IPS-18a (cell line): ENCODE measurements around the gene MTHFD2L.

Experiments
- H3K27ac ChIP-seq: one replicate; pipeline ENCODE4 v1.5.1; 2013; ENCODE audit warnings: low read length
- H3K27me3 ChIP-seq: one replicate; pipeline ENCODE4 v1.6.1; 2013; ENCODE audit warnings: mild to moderate bottlenecking, low read length; ENCODE audit not compliant: control insufficient read depth, insufficient read depth
- H3K36me3 ChIP-seq: one replicate; pipeline ENCODE4 v1.6.1; 2013; ENCODE audit warnings: low read depth, low read length; ENCODE audit not compliant: control insufficient read depth
- H3K4me1 ChIP-seq: one replicate; pipeline ENCODE4 v1.6.1; 2013; ENCODE audit warnings: low read depth, low read length; ENCODE audit not compliant: control insufficient read depth
- H3K4me3 ChIP-seq: one replicate; pipeline ENCODE4 v1.5.1; 2013; ENCODE audit warnings: low read length
- H3K9ac ChIP-seq: one replicate; pipeline ENCODE4 v1.6.1; 2013; ENCODE audit warnings: mild to moderate bottlenecking, low read length, moderate library complexity
- H3K9me3 ChIP-seq: one replicate; pipeline ENCODE4 v1.6.1; 2013; ENCODE audit warnings: low read depth, low read length; ENCODE audit not compliant: control insufficient read depth

The MTHFD2L gene

GRCh38 chr4:74228691-74229640 is 71.0 kb downstream of the MTHFD2L start:
- no peaks in the 10 kb centered on the region for H3K4me1 ChIP-seq
- H3K36me3 ChIP-seq = no peaks in the 10 kb centered on the region
- no peak overlapping the region for H3K27ac ChIP-seq
- H3K27me3 ChIP-seq = no peaks in the 10 kb centered on the region
- H3K4me3 ChIP-seq = no peak overlapping the region
- H3K9ac ChIP-seq = no peak overlapping the region
- H3K9me3 ChIP-seq = no peaks in the 10 kb centered on the region

DNA sequence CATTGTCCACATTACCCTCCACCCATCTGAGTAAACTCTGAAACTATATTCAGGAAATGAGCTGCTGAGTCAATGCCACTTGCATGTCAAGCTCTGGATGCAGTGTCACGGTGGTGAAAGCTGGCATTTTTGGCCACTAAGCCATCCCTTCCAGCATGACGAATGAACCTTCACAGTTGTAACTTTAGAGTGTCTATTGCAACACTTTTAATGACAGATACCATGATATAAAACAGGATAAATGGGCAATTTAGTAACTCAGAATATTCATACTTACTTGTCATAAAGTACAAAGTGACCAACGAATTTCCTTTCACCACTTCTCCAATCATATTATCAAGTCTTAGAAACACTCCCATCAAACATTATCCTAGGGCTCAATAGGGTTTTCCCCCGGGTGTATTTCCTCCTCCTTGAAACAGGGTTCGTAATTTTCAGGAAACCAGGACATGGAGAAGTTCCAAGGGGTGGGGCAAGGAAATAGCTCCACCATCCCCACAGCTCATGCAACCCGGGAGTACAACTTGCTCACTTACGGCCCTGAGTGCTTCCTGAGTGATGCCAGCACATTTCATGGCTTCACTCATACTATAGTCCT is 73.1 kb downstream of the MTHFD2L start:
- H3K27ac ChIP-seq = no peak overlapping the region
- H3K9ac ChIP-seq = no peak overlapping the region
- no peaks in the 10 kb centered on the region for H3K36me3 ChIP-seq
- no peaks in the 10 kb centered on the region for H3K9me3 ChIP-seq
- H3K27me3 ChIP-seq = no peaks in the 10 kb centered on the region
- H3K4me1 ChIP-seq = no peaks in the 10 kb centered on the region
- no peak overlapping the region for H3K4me3 ChIP-seq

- H3K9me3 ChIP-seq = no peaks in the 10 kb centered on the region
- H3K27ac ChIP-seq = no peak overlapping the region
- H3K9ac ChIP-seq = no peak overlapping the region
- no peaks in the 10 kb centered on the region for H3K27me3 ChIP-seq
- H3K4me3 ChIP-seq = no peak overlapping the region
- H3K4me1 ChIP-seq = no peaks in the 10 kb centered on the region
- no peaks in the 10 kb centered on the region for H3K36me3 ChIP-seq
Measured at GRCh38 chr4:74235135-74235534, 77.2 kb downstream of the MTHFD2L start.

DNA sequence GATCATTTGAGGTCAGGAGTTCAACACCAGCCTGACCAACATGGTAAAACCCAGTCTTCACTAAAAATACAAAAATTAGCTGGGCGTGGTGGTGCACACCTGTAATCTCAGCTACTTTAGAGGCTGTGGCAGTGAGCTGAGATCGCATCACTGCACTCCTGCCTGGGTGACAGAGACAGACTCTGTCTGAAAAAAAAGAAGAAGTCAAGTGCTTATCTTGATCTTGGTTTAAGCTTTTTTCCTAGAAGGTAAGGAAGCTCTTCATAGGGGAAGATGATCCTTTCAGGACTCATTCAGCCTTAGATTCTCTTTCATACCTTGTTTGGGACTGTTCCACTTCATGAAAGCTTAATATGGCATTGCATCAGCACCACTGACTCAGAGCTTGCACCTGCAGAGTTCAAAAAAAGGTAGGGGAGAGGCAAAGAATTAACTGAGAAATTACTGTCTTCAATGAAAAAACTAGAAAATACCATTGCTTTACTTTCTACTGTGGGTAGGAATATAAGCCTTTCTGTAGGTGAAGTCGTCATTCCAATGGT is 79.6 kb downstream of the MTHFD2L start:
- Histone ChIP-seq H3K27me3 (no peaks in the 10 kb centered on the region), H3K36me3 (no peaks in the 10 kb centered on the region), H3K27ac (no peak overlapping the region), H3K4me3 (no peak overlapping the region), H3K9me3 (no peaks in the 10 kb centered on the region), H3K9ac (no peak overlapping the region), H3K4me1 (no peaks in the 10 kb centered on the region)

GRCh38 chr4:74244049-74244448 is 86.1 kb downstream of the MTHFD2L start:
- H3K9ac ChIP-seq = no peak overlapping the region
- no peaks in the 10 kb centered on the region for H3K9me3 ChIP-seq
- H3K27me3 ChIP-seq = no peaks in the 10 kb centered on the region
- no peaks in the 10 kb centered on the region for H3K4me1 ChIP-seq
- no peak overlapping the region for H3K4me3 ChIP-seq
- no peak overlapping the region for H3K27ac ChIP-seq
- no peaks in the 10 kb centered on the region for H3K36me3 ChIP-seq

DNA sequence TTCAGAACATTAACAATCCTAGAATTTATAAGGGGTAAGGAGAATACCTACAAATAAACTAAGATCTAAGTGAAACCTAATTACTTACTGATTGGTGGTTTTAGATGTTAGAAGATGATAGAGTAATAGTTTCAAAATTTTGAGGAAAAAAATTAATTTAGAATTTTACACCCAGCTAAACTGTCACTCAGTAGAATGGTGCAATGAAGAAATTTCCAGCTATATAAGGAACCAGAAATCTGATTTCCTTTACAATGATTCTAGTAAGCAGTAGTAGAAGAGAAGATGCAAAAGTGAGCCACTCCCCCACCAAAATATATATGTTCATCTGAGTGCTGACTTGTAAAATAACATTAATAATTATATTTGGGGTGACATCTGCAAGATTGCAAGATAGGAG is 95.0 kb downstream of the MTHFD2L start:
- no peaks in the 10 kb centered on the region for H3K36me3 ChIP-seq
- no peak overlapping the region for H3K9ac ChIP-seq
- no peaks in the 10 kb centered on the region for H3K27me3 ChIP-seq
- H3K4me3 ChIP-seq = no peak overlapping the region
- no peak overlapping the region for H3K27ac ChIP-seq
- H3K9me3 ChIP-seq = peaks cover 11% of the 10 kb centered on the region
- H3K4me1 ChIP-seq = no peaks in the 10 kb centered on the region

- no peak overlapping the region for H3K9ac ChIP-seq
- no peak overlapping the region for H3K4me3 ChIP-seq
Measured at GRCh38 chr4:74254386-74254785, 96.5 kb downstream of the MTHFD2L start.

GRCh38 chr4:74255096-74255495 is 97.2 kb downstream of the MTHFD2L start:
- Histone ChIP-seq H3K4me3 (no peak overlapping the region), H3K27me3 (no peaks in the 10 kb centered on the region), H3K9me3 (peaks cover 11% of the 10 kb centered on the region), H3K27ac (no peak overlapping the region), H3K4me1 (no peaks in the 10 kb centered on the region), H3K36me3 (no peaks in the 10 kb centered on the region), H3K9ac (no peak overlapping the region)

More at GRCh38 chr4:74254386-74254785, 96.5 kb downstream of the MTHFD2L start:
- no peaks in the 10 kb centered on the region for H3K27me3 ChIP-seq
- no peaks in the 10 kb centered on the region for H3K36me3 ChIP-seq
- no peaks in the 10 kb centered on the region for H3K4me1 ChIP-seq
- H3K27ac ChIP-seq = no peak overlapping the region
- H3K9me3 ChIP-seq = peaks cover 11% of the 10 kb centered on the region

GRCh38 chr4:74258963-74259362 is 101.0 kb downstream of the MTHFD2L start:
- Histone ChIP-seq H3K4me3 (no peak overlapping the region), H3K9ac (no peak overlapping the region), H3K27me3 (no peaks in the 10 kb centered on the region), H3K27ac (no peak overlapping the region), H3K4me1 (no peaks in the 10 kb centered on the region), H3K36me3 (no peaks in the 10 kb centered on the region), H3K9me3 (no peaks in the 10 kb centered on the region)

DNA sequence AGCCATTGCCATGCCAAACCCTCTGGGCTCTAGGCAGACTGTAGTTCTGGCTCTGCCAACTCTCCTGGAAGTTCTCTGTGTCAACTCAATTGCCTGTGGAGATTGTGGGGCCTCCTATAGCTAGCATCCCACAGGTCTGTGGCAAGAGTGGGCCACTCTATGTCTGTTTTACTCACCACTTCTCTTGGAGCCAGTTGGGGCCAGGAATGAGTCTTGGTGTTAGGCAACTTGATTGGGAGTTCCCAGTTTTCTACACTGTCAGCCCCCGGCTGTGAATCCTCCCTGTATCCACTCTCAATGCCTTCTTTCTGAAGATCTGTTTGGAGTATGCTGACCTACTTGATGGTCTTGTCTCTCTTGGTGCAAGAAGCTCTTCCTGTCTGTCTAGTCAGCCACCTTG is 102.1 kb downstream of the MTHFD2L start:
- Histone ChIP-seq H3K36me3 (no peaks in the 10 kb centered on the region), H3K4me3 (no peak overlapping the region), H3K4me1 (no peaks in the 10 kb centered on the region), H3K9ac (no peak overlapping the region), H3K27ac (no peak overlapping the region), H3K27me3 (no peaks in the 10 kb centered on the region), H3K9me3 (no peaks in the 10 kb centered on the region)

- Histone ChIP-seq H3K4me1 (no peaks in the 10 kb centered on the region), H3K27me3 (no peaks in the 10 kb centered on the region), H3K9me3 (no peaks in the 10 kb centered on the region), H3K9ac (no peak overlapping the region), H3K36me3 (no peaks in the 10 kb centered on the region), H3K27ac (no peak overlapping the region), H3K4me3 (no peak overlapping the region)
Measured at GRCh38 chr4:74262522-74262921, 104.6 kb downstream of the MTHFD2L start.
